Tibial nerve (tissue), 4 donors: Measurements from ENCODE around the gene BOD1L1.

Source experiments
- CTCF ChIP-seq, 5 experiments: fragments of 200-600 bp in 3 of 5; fragments of 450-650 bp in 2 of 5; sonication (generic) in 3 of 5; IDR thresholded peaks; one replicate each; pipeline ENCODE4 v1.5.1; 2016 to 2019; ENCODE audit warnings: antibody characterized with exemption in 5 of 5, mild to moderate bottlenecking in 3 of 5, moderate library complexity in 2 of 5
- EP300 ChIP-seq, 2 donors: sonication (generic); formaldehyde crosslinking; IDR thresholded peaks; one replicate each; pipeline ENCODE4 v1.6.1; 2017; ENCODE audit warnings: antibody characterized with exemption in 2 of 2, mild to moderate bottlenecking in 1 of 2
- POLR2A ChIP-seq, 2 donors: fragments of 450-650 bp; IDR thresholded peaks; one replicate each; pipeline ENCODE4 v1.6.1; 2017; ENCODE audit warnings: antibody characterized with exemption in 2 of 2, mild to moderate bottlenecking in 2 of 2, moderate library complexity in 2 of 2

GRCh38 chr4:13592220-13592619 is 35.3 kb downstream of the BOD1L1 start:
- TF ChIP-seq CTCF (IDR thresholded peaks at IDR 0.05) = no peak
- no peak for TF ChIP-seq EP300 (IDR thresholded peaks at IDR 0.05)
- TF ChIP-seq POLR2A (IDR thresholded peaks at IDR 0.05) = no peak
